Measurements from ENCODE around the gene TBXA2R. TPM values are rescaled to one million over a fixed set of nuclear protein-coding genes. Genes with fewer than 3 reads are reported as not detected.

The TBXA2R gene
- total RNA-seq, 1 donor from 2014 or later, result 0.39 TPM

- H3K9ac ChIP-seq (ENCODE audit: low read length), result no peak overlapping the region
- no peaks in the 10 kb centered on the region for H3K27me3 ChIP-seq (ENCODE audit: insufficient read depth, low read length)
- H3K9me3 ChIP-seq (ENCODE audit: insufficient read depth, low read depth, low read length), result no peaks in the 10 kb centered on the region
- Mint-ChIP-seq H3K9me3 (ENCODE audit: unreplicated experiment) (no peaks in the 10 kb centered on the region), H3K27me3 (ENCODE audit: low read depth, unreplicated experiment) (no peaks in the 10 kb centered on the region), H3K4me1 (ENCODE audit: low read depth, unreplicated experiment) (peaks cover 4% of the 10 kb centered on the region), H3K36me3 (ENCODE audit: low read depth, unreplicated experiment) (peaks cover 4% of the 10 kb centered on the region), H3K4me3 (ENCODE audit: unreplicated experiment) (peak overlapping the region; percentile 94), H3K27ac (ENCODE audit: unreplicated experiment) (no peak overlapping the region)
- H3K4me2 ChIP-seq (ENCODE audit: low read length), result peak overlapping the region; percentile 95
- H3K27ac ChIP-seq (ENCODE audit: low read depth, low read length), result no peak overlapping the region
- peaks cover 27% of the 10 kb centered on the region for H4K20me1 ChIP-seq (ENCODE audit: insufficient read depth, low read length)
- H3K4me1 ChIP-seq (ENCODE audit: insufficient read depth, low read length), result peaks cover 10% of the 10 kb centered on the region
- H3K79me2 ChIP-seq (ENCODE audit: insufficient read depth, low read length), result peaks cover 36% of the 10 kb centered on the region
- FAIRE-seq, result no peak
- H2AFZ ChIP-seq (ENCODE audit: low read depth, low read length), result peak overlapping the region; percentile 62
- no peak for DNase-seq (ENCODE audit: low read depth)
- H3K4me3 ChIP-seq (ENCODE audit: insufficient read depth, low read depth, low read length), result no peak overlapping the region
- no peak for TF ChIP-seq EZH2 (IDR thresholded peaks at IDR 0.05; ENCODE audit: insufficient read depth, low read length)
- TF ChIP-seq CTCF (IDR thresholded peaks at IDR 0.05; ENCODE audit: insufficient read depth, low read depth, low read length), result no peak
- H3K36me3 ChIP-seq (ENCODE audit: insufficient read depth, low read length), result no peaks in the 10 kb centered on the region
These were observed 20.7 kb upstream of the TBXA2R start for GRCh38 chr19:3627351-3627723.

GRCh38 chr19:3626473-3627350 is 20.0 kb upstream of the TBXA2R start, which contains the start of gene CACTIN:
CACTIN (minus strand) TSS chr19:3626790; CDS start chr19:3626762, 28 bp downstream.
- peaks cover 10% of the 10 kb centered on the region for H3K4me1 ChIP-seq (ENCODE audit: insufficient read depth, low read length)
- FAIRE-seq, result peak; percentile 83
- H3K27me3 ChIP-seq (ENCODE audit: insufficient read depth, low read length), result no peaks in the 10 kb centered on the region

More at GRCh38 chr19:3626473-3627350, 20.0 kb upstream of the TBXA2R start, which contains the start of gene CACTIN:
- peaks cover 4% of the 10 kb centered on the region for H3K4me1 Mint-ChIP-seq (ENCODE audit: low read depth, unreplicated experiment)
- H3K4me3 Mint-ChIP-seq (ENCODE audit: unreplicated experiment), result peak within 1 kb of the TSS; percentile 94
- peak within 1 kb of the TSS; percentile 94 for H3K9ac ChIP-seq (ENCODE audit: low read length)
- H3K4me2 ChIP-seq (ENCODE audit: low read length), result peak within 1 kb of the TSS; percentile 95
- no peaks in the 10 kb centered on the region for H3K9me3 ChIP-seq (ENCODE audit: insufficient read depth, low read depth, low read length)
- peak within 1 kb of the TSS; percentile 83 for H2AFZ ChIP-seq (ENCODE audit: low read depth, low read length)
- DNase-seq (ENCODE audit: low read depth), result peak; percentile 93
- peaks cover 37% of the 10 kb centered on the region for H3K79me2 ChIP-seq (ENCODE audit: insufficient read depth, low read length)
- H3K36me3 ChIP-seq (ENCODE audit: insufficient read depth, low read length), result no peaks in the 10 kb centered on the region
- H3K36me3 Mint-ChIP-seq (ENCODE audit: low read depth, unreplicated experiment), result peaks cover 4% of the 10 kb centered on the region
- peaks cover 31% of the 10 kb centered on the region for H4K20me1 ChIP-seq (ENCODE audit: insufficient read depth, low read length)
- peak within 1 kb of the TSS; percentile 99 for H3K27ac ChIP-seq (ENCODE audit: low read depth, low read length)
- H3K27ac Mint-ChIP-seq (ENCODE audit: unreplicated experiment), result peak within 1 kb of the TSS; percentile 97
- no peaks in the 10 kb centered on the region for H3K27me3 Mint-ChIP-seq (ENCODE audit: low read depth, unreplicated experiment)
- H3K4me3 ChIP-seq (ENCODE audit: insufficient read depth, low read depth, low read length), result peak within 1 kb of the TSS; percentile 96
- TF ChIP-seq CTCF (IDR thresholded peaks at IDR 0.05; ENCODE audit: insufficient read depth, low read depth, low read length) (no peak), EZH2 (IDR thresholded peaks at IDR 0.05; ENCODE audit: insufficient read depth, low read length) (no peak)
- no peaks in the 10 kb centered on the region for H3K9me3 Mint-ChIP-seq (ENCODE audit: unreplicated experiment)

Measured in astrocyte (in vitro differentiated cells and primary cell).